ENCODE measurements around the gene NOL9. TPM values are rescaled to one million over a fixed set of nuclear protein-coding genes. Genes with fewer than 3 reads are reported as not detected.

The NOL9 gene
- total RNA-seq, 4 donors from 2014 or later = 16.6 to 25.0 (median 21.1) TPM

DNA sequence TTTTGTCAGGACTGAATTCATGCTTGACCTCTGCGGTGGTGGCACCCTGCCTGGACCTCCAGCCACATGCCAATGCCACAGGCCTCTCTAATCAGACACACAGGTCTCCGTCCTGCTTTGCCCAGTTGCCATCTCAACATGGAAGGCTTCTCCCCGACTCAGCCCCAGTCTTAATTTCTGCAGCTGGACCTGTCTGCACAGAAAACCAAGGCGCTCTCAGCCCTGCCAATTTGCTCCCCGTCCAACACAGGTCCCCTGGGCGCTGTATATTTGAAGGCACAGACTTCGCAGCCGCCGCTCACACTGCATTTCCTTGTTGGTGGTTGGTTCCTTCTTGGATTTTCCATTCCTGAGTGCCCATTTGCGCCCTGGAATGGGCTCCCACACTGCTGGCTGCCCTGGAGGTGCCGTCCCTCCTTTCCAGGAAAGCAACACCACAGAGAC is 34.8 kb downstream of the NOL9 start:
- Histone ChIP-seq H3K4me1 (peaks cover 7 to 10% (median 9%) of the 10 kb centered on the region in 4 donors), H3K36me3 (peaks cover 0 to 19% (median 2%) of the 10 kb centered on the region in 4 donors), H3K4me3 (no peak overlapping the region), H3K27ac (replicated peaks in 1 of 4) (no peak overlapping the region), H3K9me3 (no peaks in the 10 kb centered on the region), H3K27me3 (no peaks in the 10 kb centered on the region)
- 72% methylated on average over 11 of the region's 11 CpGs for WGBS
- no peak for DNase-seq (ENCODE audit: extremely low spot score)
- no peak for TF ChIP-seq POLR2A (IDR thresholded peaks at IDR 0.05; ENCODE audit: low read depth)
- no peak for TF ChIP-seq EP300 (IDR thresholded peaks at IDR 0.05)
- TF ChIP-seq POLR2AphosphoS5 (IDR thresholded peaks at IDR 0.05) = no peak
- TF ChIP-seq CTCF (IDR thresholded peaks at IDR 0.05) = no peak
- intact Hi-C loops (cut with DNase I) = no loop called here

DNA sequence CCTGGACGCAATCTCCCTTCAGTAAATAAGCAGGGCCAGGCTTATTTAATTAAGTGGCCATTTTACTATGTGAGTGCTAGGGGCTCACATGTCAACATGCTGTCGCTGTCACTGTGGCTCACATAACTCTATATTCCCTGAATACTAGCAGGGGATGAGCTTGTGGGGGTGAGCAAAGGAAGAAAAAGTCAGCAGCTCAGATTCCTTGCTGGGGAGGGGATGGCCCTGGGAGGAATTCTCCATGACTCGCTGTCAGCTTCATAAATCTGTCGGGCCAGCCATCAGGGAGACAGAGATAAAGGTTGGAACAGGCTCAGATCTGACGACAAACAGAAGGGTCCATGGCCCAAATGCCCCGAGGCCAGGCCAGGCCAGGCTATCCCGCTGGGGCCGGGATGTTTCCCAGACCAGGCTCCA is 36.9 kb downstream of the NOL9 start:
- Histone ChIP-seq H3K27me3 (no peaks in the 10 kb centered on the region), H3K9me3 (no peaks in the 10 kb centered on the region), H3K4me3 (no peak overlapping the region), H3K36me3 (peaks cover 0 to 14% (median 0%) of the 10 kb centered on the region in 4 donors), H3K4me1 (peaks cover 7 to 10% (median 9%) of the 10 kb centered on the region in 4 donors), H3K27ac (replicated peaks in 1 of 4) (no peak overlapping the region)
- TF ChIP-seq POLR2AphosphoS5 (IDR thresholded peaks at IDR 0.05) = no peak
- TF ChIP-seq POLR2A (IDR thresholded peaks at IDR 0.05; ENCODE audit: low read depth) = no peak
- no peak for TF ChIP-seq CTCF (IDR thresholded peaks at IDR 0.05)
- TF ChIP-seq EP300 (IDR thresholded peaks at IDR 0.05) = no peak
- WGBS = 66% methylated on average over 8 of the region's 8 CpGs
- intact Hi-C loops (cut with DNase I) = no loop called here
- DNase-seq (ENCODE audit: extremely low spot score) = no peak

DNA sequence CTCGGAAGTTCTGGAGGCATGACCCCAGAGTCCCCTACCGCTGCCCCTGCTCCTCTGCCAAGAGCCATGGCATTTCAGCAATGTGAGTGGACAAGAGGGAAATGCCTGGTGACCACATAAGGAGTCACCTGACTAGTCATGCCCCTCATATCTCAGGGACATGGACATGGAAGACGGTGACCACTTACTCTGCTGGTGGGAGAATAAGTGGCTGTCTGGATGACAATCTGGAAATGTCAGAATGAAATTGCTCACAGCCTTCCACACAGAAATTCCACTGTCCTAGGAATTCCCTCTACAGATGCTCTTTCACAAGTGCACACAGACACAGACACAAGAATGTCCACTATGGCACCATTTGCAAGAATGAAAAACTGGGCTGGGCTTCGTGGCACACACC is 38.5 kb downstream of the NOL9 start:
- TF ChIP-seq POLR2A (IDR thresholded peaks at IDR 0.05; ENCODE audit: low read depth) = no peak
- no peak for TF ChIP-seq CTCF (IDR thresholded peaks at IDR 0.05)
- no peak for TF ChIP-seq EP300 (IDR thresholded peaks at IDR 0.05)
- TF ChIP-seq POLR2AphosphoS5 (IDR thresholded peaks at IDR 0.05) = no peak
- Histone ChIP-seq H3K4me1 (peaks cover 7 to 10% (median 9%) of the 10 kb centered on the region in 4 donors), H3K9me3 (no peaks in the 10 kb centered on the region), H3K4me3 (no peak overlapping the region), H3K36me3 (peaks cover 0 to under 1% (median 0%) of the 10 kb centered on the region in 4 donors), H3K27me3 (no peaks in the 10 kb centered on the region), H3K27ac (replicated peaks in 1 of 4) (no peak overlapping the region)
- WGBS = 95% methylated on average over 4 of the region's 4 CpGs
- intact Hi-C loops (cut with DNase I) = no loop called here
- DNase-seq (ENCODE audit: extremely low spot score) = no peak

DNA sequence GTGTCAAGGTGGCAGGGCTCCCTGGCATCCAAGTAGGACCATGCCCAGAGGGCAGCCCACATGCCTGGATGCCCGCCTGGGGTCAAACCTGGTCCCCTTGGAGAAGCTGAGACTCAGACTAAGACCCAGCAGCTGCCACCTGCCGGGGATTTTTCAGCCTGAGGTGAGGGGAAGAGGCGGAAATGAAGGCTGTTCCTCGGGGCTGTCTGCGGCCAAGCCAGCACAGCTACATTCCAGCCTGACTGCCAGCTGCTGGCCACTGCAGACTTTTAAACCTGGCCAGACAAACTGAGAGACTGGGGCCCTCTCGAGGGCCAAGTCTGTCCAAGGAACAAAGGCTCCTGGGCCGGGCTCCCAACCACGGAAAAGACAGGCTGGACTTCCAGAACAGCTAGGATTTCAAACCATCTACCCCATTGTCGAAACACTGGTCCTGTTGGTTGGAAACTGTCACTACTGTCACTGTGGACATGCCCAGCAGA is 41.0 kb downstream of the NOL9 start:
- H3K27ac ChIP-seq (replicated peaks in 1 of 4) = no peak overlapping the region
- TF ChIP-seq CTCF (IDR thresholded peaks at IDR 0.05) (no peak), EP300 (IDR thresholded peaks at IDR 0.05) (no peak), POLR2AphosphoS5 (IDR thresholded peaks at IDR 0.05) (no peak), POLR2A (IDR thresholded peaks at IDR 0.05; ENCODE audit: low read depth) (no peak)
- H3K27me3 ChIP-seq = peaks cover 0 to 6% (median 0%) of the 10 kb centered on the region in 4 donors
- no peak overlapping the region for H3K4me3 ChIP-seq
- DNase-seq (ENCODE audit: extremely low spot score) = no peak
- 61% methylated on average over 4 of the region's 9 CpGs for WGBS
- H3K4me1 ChIP-seq = peaks cover 0 to 3% (median 0%) of the 10 kb centered on the region in 4 donors
- H3K9me3 ChIP-seq = no peaks in the 10 kb centered on the region
- intact Hi-C loops (cut with DNase I) = no loop called here
- no peaks in the 10 kb centered on the region for H3K36me3 ChIP-seq

- no peaks in the 10 kb centered on the region for H3K36me3 ChIP-seq
- peaks cover 0 to 3% (median 0%) of the 10 kb centered on the region in 4 donors for H3K4me1 ChIP-seq
- no peak for DNase-seq (ENCODE audit: extremely low spot score)
- no peak overlapping the region for H3K4me3 ChIP-seq
- no peak overlapping the region for H3K27ac ChIP-seq (replicated peaks in 1 of 4)
- 100% methylated on average over 5 of the region's 8 CpGs for WGBS
- TF ChIP-seq EP300 (IDR thresholded peaks at IDR 0.05) (no peak), POLR2A (IDR thresholded peaks at IDR 0.05; ENCODE audit: low read depth) (no peak), CTCF (IDR thresholded peaks at IDR 0.05) (no peak), POLR2AphosphoS5 (IDR thresholded peaks at IDR 0.05) (no peak)
- no peaks in the 10 kb centered on the region for H3K9me3 ChIP-seq
- intact Hi-C loops (cut with DNase I) = no loop called here
- peaks cover 0 to 11% (median 0%) of the 10 kb centered on the region in 4 donors for H3K27me3 ChIP-seq
Observed at GRCh38 chr1:6512908-6513280, 41.4 kb downstream of the NOL9 start.
